GM12878 (cell line): ENCODE measurements around the gene MMP24. TPM values are rescaled to one million over a fixed set of nuclear protein-coding genes. Genes with fewer than 3 reads are reported as not detected.

Source experiments
- ATAC-seq: fragments of 200-7000 bp; cut with Tn5 transposase; 3 replicates; pipeline ENCODE4 v1.9.1; 2020; ENCODE audit warnings: mild to moderate bottlenecking, moderate library complexity
- BruUV-seq: library from RNA; stranded (reverse); fragments of 400-500 nt; replicated peaks from 2 replicates; lab custom pipeline; 2021; lab: Mats Ljungman, UMichigan
- CTCF ChIA-PET: fragments of 300-600 bp; sonication (Branson Sonifier 250); formaldehyde crosslinking; extraction: SDS; loops from one replicate; lab custom pipeline; 2021; ENCODE audit warnings: inconsistent platforms; lab: Yijun Ruan, JAX
- POLR2A ChIA-PET: fragments of 350-600 bp; formaldehyde crosslinking; extraction: SDS; loops from one replicate; lab custom pipeline; 2021; ENCODE audit warnings: inconsistent platforms; lab: Charles Lee
- RAD21 ChIA-PET: fragments of 300-600 bp; sonication (Branson Sonifier 250); formaldehyde crosslinking; loops from one replicate; lab custom pipeline; 2023; ENCODE audit warnings: antibody characterized with exemption; ENCODE audit not compliant: unreplicated experiment; lab: Charles Lee
- SMC1A ChIA-PET: fragments of 300-600 bp; sonication (Branson Sonifier 250); formaldehyde crosslinking; loops from one replicate; lab custom pipeline; 2023; ENCODE audit not compliant: unreplicated experiment, uncharacterized antibody; lab: Charles Lee
- DNase-seq: peaks from one replicate; pipeline ENCODE4 v3.0.0-alpha.2; 2011; ENCODE audit warnings: low read depth, low spot score
- FAIRE-seq: peaks from 3 replicates; lab custom pipeline; 2011; peaks lifted over from hg19 to GRCh38; lab: Jason Lieb, UNC
- H2AFZ ChIP-seq: 2 replicates; pipeline ENCODE4 v1.6.0; 2011; ENCODE audit warnings: low read depth, low read length, control low read depth; ENCODE audit not compliant: control insufficient read depth
- H3K27ac ChIP-seq: 2 replicates; pipeline ENCODE4 v1.5.1; 2011; ENCODE audit warnings: control low read depth; ENCODE audit not compliant: control insufficient read depth, insufficient read depth
- H3K27me3 ChIP-seq, 2 experiments: replicated peaks in 1 of 2; 2 replicates each; pipeline versions ENCODE4 v1.6.0 to v1.6.1; 2011; ENCODE audit warnings: low read length in 1 of 2; ENCODE audit not compliant: control insufficient read depth in 2 of 2, insufficient read depth in 2 of 2
- H3K36me3 ChIP-seq, 2 experiments: 2 replicates each; pipeline ENCODE4 v1.5.1; 2011; ENCODE audit warnings: low read length in 1 of 2; ENCODE audit not compliant: control insufficient read depth in 2 of 2, insufficient read depth in 2 of 2
- H3K4me1 ChIP-seq: 2 replicates; pipeline ENCODE4 v1.6.1; 2011; ENCODE audit warnings: mild to moderate bottlenecking, low read length, moderate library complexity, mixed read lengths; ENCODE audit not compliant: control insufficient read depth, insufficient read depth
- H3K4me2 ChIP-seq: 2 replicates; pipeline ENCODE4 v1.6.0; 2011; ENCODE audit warnings: control low read depth; ENCODE audit not compliant: control insufficient read depth, insufficient read depth
- H3K4me3 ChIP-seq: fragments of 200-600 bp; sonication (generic); 2 replicates; pipeline ENCODE4 v1.5.1; 2016
- H3K79me2 ChIP-seq: 2 replicates; pipeline ENCODE4 v1.6.0; 2011; ENCODE audit warnings: low read length; ENCODE audit not compliant: control insufficient read depth, insufficient read depth
- H3K9ac ChIP-seq: 2 replicates; pipeline ENCODE4 v1.8.0; 2011; ENCODE audit warnings: low read length, control low read depth, mixed read lengths; ENCODE audit not compliant: control insufficient read depth, insufficient read depth
- H3K9me3 ChIP-seq: replicated peaks from 3 replicates; pipeline ENCODE4 v1.5.1; 2011; ENCODE audit warnings: mild to moderate bottlenecking, low read length; ENCODE audit not compliant: control insufficient read depth, insufficient read depth
- H4K20me1 ChIP-seq: 2 replicates; pipeline ENCODE4 v1.6.0; 2011; ENCODE audit not compliant: control insufficient read depth, insufficient read depth
- EED ChIP-seq: sonication (generic); IDR thresholded peaks from 2 replicates; pipeline ENCODE4 v1.6.1; 2016; ENCODE audit warnings: antibody characterized with exemption, low read depth
- ESRRA ChIP-seq: IDR thresholded peaks from 2 replicates; pipeline ENCODE4 v1.6.1; 2012; ENCODE audit warnings: mild to moderate bottlenecking, low read length, improper control_type of control experiment
- NR2C1 ChIP-seq: fragments of 450-650 bp; IDR thresholded peaks from 2 replicates; pipeline ENCODE4 v1.6.1; 2017; ENCODE audit warnings: antibody characterized with exemption, mild to moderate bottlenecking, moderate library complexity
- NRF1 ChIP-seq: conservative IDR thresholded peaks from 2 replicates; pipeline ENCODE4 v1.6.1; 2011; ENCODE audit warnings: mild to moderate bottlenecking, low read depth, low read length, improper control_type of control experiment
- PAX5 ChIP-seq: IDR thresholded peaks from 2 replicates; pipeline ENCODE4 v1.6.1; 2011; ENCODE audit warnings: low read depth, low read length, borderline replicate concordance
- RCOR1 ChIP-seq: conservative IDR thresholded peaks from 2 replicates; pipeline ENCODE4 v1.6.1; 2012; ENCODE audit warnings: low read depth, low read length, improper control_type of control experiment
- SREBF2 ChIP-seq: IDR thresholded peaks from 2 replicates; pipeline ENCODE4 v1.6.1; 2012; ENCODE audit warnings: mild to moderate bottlenecking, low read length
- SUZ12 ChIP-seq: fragments of 200-600 bp; sonication (generic); IDR thresholded peaks from one replicate; pipeline ENCODE4 v1.6.1; 2018; ENCODE audit warnings: antibody characterized with exemption, mild to moderate bottlenecking; ENCODE audit not compliant: unreplicated experiment
- ZNF217 ChIP-seq: fragments of 450-650 bp; IDR thresholded peaks from 2 replicates; pipeline ENCODE4 v1.6.1; 2017; ENCODE audit warnings: antibody characterized with exemption, mild to moderate bottlenecking
- WGBS: methylation state at CpG from one replicate; pipeline ENCODE4 v1.1.6; 2016; ENCODE audit warnings: low lambda C conversion rate; ENCODE audit not compliant: insufficient replicate concordance, insufficient coverage; ENCODE audit errors: missing lambda C conversion rate; 5-methylcytosine and 5-hydroxymethylcytosine counted together
- in situ Hi-C: fragments of 300-500 bp; cut with MboI; formaldehyde crosslinking; loops from 9 replicates; pipeline ENCODE4 v1.14.3; 2018; ENCODE audit warnings: mixed read lengths
- intact Hi-C: fragments of 100-400 bp; cut with micrococcal nuclease; formaldehyde crosslinking; loops from one replicate; pipeline ENCODE4 v1.14.2; 2022; ENCODE audit not compliant: unreplicated experiment
- polyA plus RNA-seq, 11 experiments: library from polyadenylated mRNA; depleted of rRNA in 4 of 11; unstranded in 6 of 11; stranded (reverse) in 5 of 11; fragments of >200 nt; fragmentation: Nextera tagmentation in 4 of 11; fragmentation: Illumina TruSeq in 1 of 11; extraction: Ambion mirVana in 4 of 11; extraction: Trizol in 1 of 11; gene quantifications; 1 replicate in 1 of 11; 2 replicates in 10 of 11; pipeline versions ENCODE4 v1.2.1 to v1.2.3, GENCODE V29; 2011 to 2016; ENCODE audit warnings: inconsistent platforms in 2 of 11, missing spikeins in 2 of 11, low read depth in 1 of 11
- total RNA-seq, 4 experiments: library from RNA; depleted of rRNA in 3 of 4; stranded (reverse); fragments of >200 nt in 3 of 4; fragmentation: Illumina TruSeq in 1 of 4; extraction: Trizol in 1 of 4; gene quantifications; 2 replicates each; pipeline versions ENCODE4 v1.2.1 to v1.2.3, GENCODE V29; 2013 to 2021

Gene MMP24
- total and polyA plus RNA-seq, 10 of the 15 experiments (the other 5 are each of a cell fraction or from before 2014, with no cell fraction given): 0.01 to 0.11 (median 0.04) TPM; not detected in 5

- no peak for TF ChIP-seq ESRRA
- no peak for TF ChIP-seq PAX5
- no peak for TF ChIP-seq SREBF2
- TF ChIP-seq NRF1: no peak
- no peak for TF ChIP-seq ZNF217
- TF ChIP-seq NR2C1: no peak
- no peak for TF ChIP-seq EED
- no peak for TF ChIP-seq SUZ12
- TF ChIP-seq RCOR1: no peak
- TF ChIP-seq, all 136 proteins: peak for 0
- ATAC-seq (no peak), FAIRE-seq (no peak), DNase-seq (no peak)
- Histone ChIP-seq H3K36me3 (no peaks in the 10 kb centered on the region), H3K79me2 (no peaks in the 10 kb centered on the region), H3K4me2 (no peak overlapping the region), H3K9me3 (no peaks in the 10 kb centered on the region), H3K27me3 (no peaks in the 10 kb centered on the region), H3K4me1 (no peaks in the 10 kb centered on the region), H4K20me1 (no peaks in the 10 kb centered on the region), H3K4me3 (no peak overlapping the region), H3K9ac (no peak overlapping the region), H3K27ac (no peak overlapping the region), H2AFZ (no peak overlapping the region)
- ChIA-PET SMC1A (no interaction called here), CTCF (interaction anchor here (1.0 to 1.2 kb wide), 2 partner anchors 17 to 38 kb away, joined by 3 to 4 read pairs; no protein-coding TSS in a partner anchor), POLR2A (no interaction called here), RAD21 (no interaction called here)
- intact Hi-C loops (no loop called here), in situ Hi-C loops (no loop called here)
- 27% methylated on average over 7 of the region's 7 CpGs for WGBS
- no TSS peak for BruUV-seq
These were observed 64.5 kb downstream of the MMP24 start for GRCh38 chr20:35290887-35291417.
